Natural killer cell treated with Interleukin-12 subunit alpha and Interleukin-12 subunit beta and Interleukin-15 and Interleukin-18, amount 100 ng/mL, for 72 hours (primary cell): Measurements from ENCODE around the gene THPO. TPM values are rescaled to one million over a fixed set of nuclear protein-coding genes. Genes with fewer than 3 reads are reported as not detected.

ENCODE experiments used
- ATAC-seq, 2 donors: fragments of 150-1000 bp; cut with Tn5 transposase in 1 of 2; sonication (Bioruptor Pico), chemical (Tn5 transposase) in 1 of 2; 2 replicates each; pipeline ENCODE4 v1.10.0; 2021
- DNase-seq: peaks from one replicate; pipeline ENCODE4 v3.0.0; 2022; ENCODE audit warnings: low spot score
- H3K27ac Mint-ChIP-seq, 2 donors: 1 replicate in 1 of 2; 2 replicates in 1 of 2; pipeline ENCODE4 v1.8.0; 2022; ENCODE audit warnings: mixed read lengths in 2 of 2, mild to moderate bottlenecking in 1 of 2, moderate library complexity in 1 of 2
- H3K27me3 Mint-ChIP-seq, 2 donors: 1 replicate in 1 of 2; 2 replicates in 1 of 2; pipeline ENCODE4 v1.8.0; 2022; ENCODE audit warnings: mixed read lengths in 2 of 2
- H3K36me3 Mint-ChIP-seq: one replicate; pipeline ENCODE4 v1.8.0; 2022; ENCODE audit warnings: mixed read lengths
- H3K4me1 Mint-ChIP-seq, 2 donors: 1 replicate in 1 of 2; 2 replicates in 1 of 2; pipeline ENCODE4 v1.8.0; 2022; ENCODE audit warnings: low read depth in 2 of 2, mixed read lengths in 2 of 2, mild to moderate bottlenecking in 1 of 2
- H3K4me3 Mint-ChIP-seq: one replicate; pipeline ENCODE4 v1.8.0; 2022; ENCODE audit warnings: mixed read lengths
- H3K9me3 Mint-ChIP-seq: 2 replicates; pipeline ENCODE4 v1.8.0; 2022; ENCODE audit warnings: mixed read lengths
- total RNA-seq, 2 donors: library from RNA; stranded (reverse); gene quantifications; one replicate each; pipeline ENCODE4 v1.2.3, GENCODE V29; 2022

THPO gene
- total RNA-seq, 2 donors from 2014 or later, result not detected

DNA sequence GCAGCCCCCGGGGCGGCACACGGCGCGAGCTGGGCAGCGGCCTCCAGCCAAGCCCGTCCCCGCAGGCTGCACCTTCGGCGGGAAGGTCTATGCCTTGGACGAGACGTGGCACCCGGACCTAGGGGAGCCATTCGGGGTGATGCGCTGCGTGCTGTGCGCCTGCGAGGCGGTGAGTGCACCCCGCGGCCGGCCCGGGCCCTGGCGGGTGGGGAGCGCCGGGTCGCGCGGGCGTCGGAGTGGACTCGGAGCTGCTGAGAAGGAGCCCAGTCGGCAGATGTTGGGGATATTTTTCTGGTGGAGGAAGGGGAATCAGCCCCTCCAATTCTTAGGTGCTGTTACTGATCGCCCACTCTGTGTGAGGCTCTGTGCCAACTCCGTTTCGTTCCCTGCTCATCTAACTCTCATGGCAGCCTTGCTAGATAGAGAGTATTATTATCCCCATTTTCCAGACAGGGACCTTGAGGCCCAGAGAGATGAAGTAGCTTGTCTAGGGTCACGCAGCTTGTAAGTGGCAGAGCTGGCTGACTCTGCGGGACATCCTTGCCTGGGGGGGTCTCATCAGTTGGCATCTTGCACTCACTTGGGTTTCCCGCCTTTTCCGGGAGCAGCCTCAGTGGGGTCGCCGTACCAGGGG, 2.7 kb upstream of the THPO start:
- no peak for DNase-seq
- H3K4me3 Mint-ChIP-seq, result peak overlapping the region; percentile 50
- H3K27ac Mint-ChIP-seq, result no peak overlapping the region
- peak; percentile 2 to 44 for ATAC-seq
- peaks cover 38 to 47% of the 10 kb centered on the region in 2 donors for H3K27me3 Mint-ChIP-seq
- peaks cover 0 to 12% of the 10 kb centered on the region in 2 donors for H3K4me1 Mint-ChIP-seq
- H3K9me3 Mint-ChIP-seq, result no peaks in the 10 kb centered on the region
- H3K36me3 Mint-ChIP-seq, result no peaks in the 10 kb centered on the region

DNA sequence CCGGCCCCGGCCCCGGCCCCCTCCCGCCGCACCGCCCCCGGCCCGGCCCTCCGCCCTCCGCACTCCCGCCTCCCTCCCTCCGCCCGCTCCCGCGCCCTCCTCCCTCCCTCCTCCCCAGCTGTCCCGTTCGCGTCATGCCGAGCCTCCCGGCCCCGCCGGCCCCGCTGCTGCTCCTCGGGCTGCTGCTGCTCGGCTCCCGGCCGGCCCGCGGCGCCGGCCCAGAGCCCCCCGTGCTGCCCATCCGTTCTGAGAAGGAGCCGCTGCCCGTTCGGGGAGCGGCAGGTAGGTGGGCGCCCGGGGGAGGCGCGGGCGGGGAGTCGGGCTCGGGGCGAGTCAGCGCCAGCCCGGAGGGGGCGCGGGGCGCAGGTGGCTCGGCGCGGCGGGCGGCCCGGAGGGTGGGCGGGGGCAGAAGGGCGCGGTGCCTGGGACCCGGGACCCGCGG, 2.2 kb upstream of the THPO start:
- H3K4me1 Mint-ChIP-seq, result peaks cover 0 to 12% of the 10 kb centered on the region in 2 donors
- no peak overlapping the region for H3K4me3 Mint-ChIP-seq
- no peaks in the 10 kb centered on the region for H3K9me3 Mint-ChIP-seq
- H3K27me3 Mint-ChIP-seq, result peaks cover 44 to 52% of the 10 kb centered on the region in 2 donors
- H3K36me3 Mint-ChIP-seq, result no peaks in the 10 kb centered on the region
- peak; percentile 17 to 48 for ATAC-seq
- no peak for DNase-seq
- H3K27ac Mint-ChIP-seq, result no peak overlapping the region

DNA sequence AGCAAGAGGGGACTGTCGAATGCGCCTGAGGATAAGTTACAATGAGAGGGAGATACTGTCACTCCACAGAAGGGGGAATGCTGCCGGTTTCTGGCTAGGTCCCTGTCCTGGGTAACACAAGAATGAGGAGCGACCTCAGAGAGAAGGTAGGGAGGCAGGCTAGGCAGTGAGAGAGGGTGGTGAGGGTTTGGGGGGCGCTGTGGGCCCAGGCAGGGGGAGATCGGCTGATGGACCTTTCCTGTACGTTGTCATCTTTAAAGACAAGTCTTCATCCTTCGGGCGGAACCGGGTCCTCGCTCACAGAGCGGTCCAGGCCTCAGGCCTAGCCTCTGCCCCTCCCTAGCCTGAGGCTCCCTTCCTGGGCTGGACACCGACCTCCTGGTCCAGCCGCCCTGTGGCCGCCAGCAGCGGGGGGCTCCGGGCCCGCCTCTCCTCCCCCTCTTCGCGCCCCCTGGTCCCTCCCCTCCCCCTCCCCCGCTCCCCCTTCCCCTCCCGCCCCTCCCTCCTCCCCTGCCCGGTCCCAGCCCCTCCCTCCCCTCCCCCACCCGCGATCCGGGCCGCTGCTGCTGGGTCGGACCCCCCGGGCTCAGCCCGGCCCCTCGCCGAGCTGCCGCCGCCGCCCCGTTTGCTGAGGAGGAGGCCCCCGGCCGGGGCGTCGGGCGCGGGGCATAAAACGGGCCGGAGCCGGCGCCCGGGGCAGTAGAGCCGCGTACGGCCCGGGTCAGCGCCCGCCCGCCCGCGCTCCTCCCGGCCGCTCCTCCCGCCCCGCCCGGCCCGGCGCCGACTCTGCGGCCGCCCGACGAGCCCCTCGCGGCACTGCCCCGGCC, 1.6 kb upstream of the THPO start, which contains the start of gene CHRD:
Gene CHRD (plus strand): TSS at position 697 of the 827 bp plus-strand sequence. CDS start 265 bp downstream, outside the sequence.
- H3K27me3 Mint-ChIP-seq, result peaks cover 46 to 51% of the 10 kb centered on the region in 2 donors
- peaks cover 0 to 12% of the 10 kb centered on the region in 2 donors for H3K4me1 Mint-ChIP-seq
- H3K9me3 Mint-ChIP-seq, result no peaks in the 10 kb centered on the region
- H3K4me3 Mint-ChIP-seq, result peak within 1 kb of the TSS; percentile 66
- no peak for ATAC-seq
- DNase-seq, result no peak
- no peak within 1 kb of the TSS for H3K27ac Mint-ChIP-seq
- no peaks in the 10 kb centered on the region for H3K36me3 Mint-ChIP-seq

DNA sequence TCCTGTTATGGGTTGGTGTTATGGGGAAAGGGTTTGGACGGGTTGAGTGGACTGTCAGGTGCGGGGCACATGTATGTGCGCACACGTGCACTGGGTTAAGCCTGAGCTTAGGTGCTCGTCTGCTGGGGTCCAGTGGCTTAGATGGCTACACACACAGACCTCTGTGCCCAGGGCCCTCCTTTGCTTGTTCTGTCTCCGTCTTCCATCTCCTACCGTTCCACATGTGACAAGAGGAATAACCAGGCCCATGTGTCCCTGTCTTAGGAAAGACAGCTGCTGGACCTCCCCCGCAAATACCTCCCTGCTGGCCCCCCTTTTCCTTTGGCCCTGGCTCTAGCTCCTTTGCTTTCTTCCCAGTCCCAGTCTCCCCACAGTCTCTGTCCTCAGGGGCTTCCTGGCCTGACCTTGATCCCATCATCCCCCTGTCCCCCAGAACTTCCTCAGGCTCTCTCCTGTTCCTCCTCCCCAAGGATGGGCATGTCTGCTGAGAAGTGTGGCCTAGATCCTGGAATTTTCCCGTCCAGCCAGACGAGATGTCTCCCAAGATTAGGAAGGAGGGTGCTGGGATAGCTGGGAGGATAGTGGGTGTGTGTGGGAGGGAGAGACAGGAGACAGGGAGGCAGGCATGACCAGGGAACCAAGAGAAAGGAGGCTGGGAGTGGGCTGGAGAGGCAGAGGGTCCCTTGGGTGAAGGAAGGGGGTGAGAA, 797 bp upstream of the THPO start:
- peak overlapping the region; percentile 66 for H3K4me3 Mint-ChIP-seq
- peaks cover 46 to 51% of the 10 kb centered on the region in 2 donors for H3K27me3 Mint-ChIP-seq
- H3K9me3 Mint-ChIP-seq, result no peaks in the 10 kb centered on the region
- ATAC-seq (no peak), DNase-seq (no peak)
- H3K36me3 Mint-ChIP-seq, result no peaks in the 10 kb centered on the region
- peaks cover 0 to 12% of the 10 kb centered on the region in 2 donors for H3K4me1 Mint-ChIP-seq
- no peak overlapping the region for H3K27ac Mint-ChIP-seq

DNA sequence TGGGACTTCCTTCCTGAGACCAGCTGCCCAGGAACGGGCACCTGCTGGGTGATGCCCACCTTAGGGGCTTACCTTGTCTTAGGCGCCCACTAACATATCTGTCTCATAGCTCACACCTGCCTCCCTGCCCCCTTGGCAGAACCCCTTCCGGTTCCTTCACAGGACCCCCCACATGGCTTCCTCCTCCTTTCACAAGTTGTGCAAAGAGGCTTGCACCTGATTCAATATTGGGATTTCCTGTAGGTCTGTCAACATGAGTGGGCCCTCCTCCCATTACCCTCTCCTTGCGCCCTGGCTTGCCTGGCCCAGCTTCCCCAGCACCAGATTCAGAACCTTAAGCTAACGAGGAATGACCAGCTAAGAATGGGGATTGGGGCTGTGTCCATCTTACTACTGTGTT, 633 bp downstream of the THPO start:
- Mint-ChIP-seq H3K27me3 (peaks cover 46 to 48% of the 10 kb centered on the region in 2 donors), H3K4me1 (peaks cover 0 to 12% of the 10 kb centered on the region in 2 donors), H3K4me3 (no peak overlapping the region), H3K9me3 (no peaks in the 10 kb centered on the region), H3K27ac (no peak overlapping the region), H3K36me3 (no peaks in the 10 kb centered on the region)
- DNase-seq (no peak), ATAC-seq (no peak)

DNA sequence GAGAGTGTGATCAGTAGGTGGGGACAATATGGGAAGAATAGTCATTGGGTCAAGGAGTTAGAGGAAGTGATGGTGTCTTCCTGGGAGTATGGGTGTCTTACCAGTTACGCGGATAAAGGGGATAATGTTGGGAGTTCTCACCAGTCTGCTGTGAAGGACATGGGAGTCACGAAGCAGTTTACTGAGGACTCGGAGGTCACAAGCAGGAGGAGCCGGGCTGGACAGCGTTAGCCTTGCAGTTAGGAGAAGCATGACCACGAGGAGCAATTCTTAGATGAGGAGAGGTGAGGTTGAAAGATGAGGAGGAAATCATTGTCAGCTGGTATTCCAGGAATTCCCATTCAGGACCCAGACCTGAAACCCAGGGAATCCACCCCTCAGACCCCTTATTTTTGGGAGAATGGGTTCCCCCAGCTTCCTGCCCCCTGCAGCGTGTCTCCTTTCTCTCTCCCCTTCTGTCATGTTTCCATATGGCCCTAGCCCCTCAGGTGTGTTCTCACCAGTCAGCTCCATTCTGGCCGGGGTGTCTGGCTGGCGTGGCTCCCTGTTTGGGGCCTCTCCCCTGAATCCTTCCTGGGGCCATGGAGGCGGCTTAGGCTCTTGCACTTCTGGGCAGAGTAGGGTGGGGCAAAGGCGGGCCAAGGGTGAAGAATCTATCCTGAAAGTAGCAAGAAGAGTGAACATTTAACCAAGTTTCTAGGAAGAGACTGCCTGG, 2.1 kb downstream of the THPO start:
- no peak overlapping the region for H3K4me3 Mint-ChIP-seq
- H3K9me3 Mint-ChIP-seq, result no peaks in the 10 kb centered on the region
- DNase-seq (no peak), ATAC-seq (no peak)
- H3K36me3 Mint-ChIP-seq, result no peaks in the 10 kb centered on the region
- no peak overlapping the region for H3K27ac Mint-ChIP-seq
- H3K4me1 Mint-ChIP-seq, result peaks cover 0 to 13% of the 10 kb centered on the region in 2 donors
- peaks cover 40 to 46% of the 10 kb centered on the region in 2 donors for H3K27me3 Mint-ChIP-seq

DNA sequence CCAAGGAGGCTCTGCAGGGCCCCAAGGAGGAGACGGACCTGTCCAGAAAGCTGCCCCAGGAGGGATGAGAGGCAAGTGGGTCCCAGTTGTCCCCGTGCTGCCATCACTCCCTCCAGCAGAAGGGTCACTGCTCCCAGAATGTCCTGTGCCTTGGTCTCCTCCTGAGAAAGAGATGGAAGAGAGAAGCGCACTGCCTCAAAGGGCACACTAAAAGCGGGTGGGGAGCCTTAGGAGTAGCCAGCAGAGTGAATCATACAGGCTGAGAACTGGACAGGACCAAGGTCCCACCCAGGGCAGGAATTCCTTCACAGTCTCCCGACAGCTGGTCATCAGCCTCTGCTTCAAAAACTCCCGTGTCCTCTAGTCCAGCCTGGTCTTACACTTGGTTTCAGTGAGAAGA, 4.6 kb downstream of the THPO start:
- peaks cover 29 to 34% of the 10 kb centered on the region in 2 donors for H3K27me3 Mint-ChIP-seq
- H3K9me3 Mint-ChIP-seq, result no peaks in the 10 kb centered on the region
- peaks cover 13% of the 10 kb centered on the region for H3K36me3 Mint-ChIP-seq
- ATAC-seq (no peak), DNase-seq (no peak)
- peaks cover 0 to 6% of the 10 kb centered on the region in 2 donors for H3K4me1 Mint-ChIP-seq
- H3K27ac Mint-ChIP-seq, result no peak overlapping the region
- H3K4me3 Mint-ChIP-seq, result no peak overlapping the region

DNA sequence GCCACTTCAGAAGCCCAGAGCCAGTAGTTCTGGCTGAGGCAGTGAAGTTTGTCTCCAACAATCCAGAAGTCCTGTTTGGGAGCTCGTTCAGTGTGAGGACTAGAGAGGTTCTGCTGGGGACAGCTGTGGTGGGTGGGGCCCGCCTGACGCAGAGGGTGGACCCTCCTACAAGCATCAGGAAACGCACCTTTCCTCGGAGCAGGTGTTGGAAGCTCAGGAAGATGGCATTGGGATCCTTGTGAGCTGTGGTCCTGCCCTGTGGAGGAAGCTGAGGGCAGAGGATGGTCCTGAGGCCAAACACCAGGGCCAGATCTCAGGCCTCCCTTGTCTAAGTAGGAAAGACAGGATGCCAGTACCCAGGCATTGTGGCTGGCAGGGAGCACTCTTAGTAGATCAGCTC, 5.1 kb downstream of the THPO start:
- peaks cover 0 to 8% of the 10 kb centered on the region in 2 donors for H3K4me1 Mint-ChIP-seq
- ATAC-seq (no peak), DNase-seq (no peak)
- H3K9me3 Mint-ChIP-seq, result no peaks in the 10 kb centered on the region
- no peak overlapping the region for H3K27ac Mint-ChIP-seq
- peaks cover 16% of the 10 kb centered on the region for H3K36me3 Mint-ChIP-seq
- H3K4me3 Mint-ChIP-seq, result no peak overlapping the region
- H3K27me3 Mint-ChIP-seq, result peaks cover 25 to 29% of the 10 kb centered on the region in 2 donors

DNA sequence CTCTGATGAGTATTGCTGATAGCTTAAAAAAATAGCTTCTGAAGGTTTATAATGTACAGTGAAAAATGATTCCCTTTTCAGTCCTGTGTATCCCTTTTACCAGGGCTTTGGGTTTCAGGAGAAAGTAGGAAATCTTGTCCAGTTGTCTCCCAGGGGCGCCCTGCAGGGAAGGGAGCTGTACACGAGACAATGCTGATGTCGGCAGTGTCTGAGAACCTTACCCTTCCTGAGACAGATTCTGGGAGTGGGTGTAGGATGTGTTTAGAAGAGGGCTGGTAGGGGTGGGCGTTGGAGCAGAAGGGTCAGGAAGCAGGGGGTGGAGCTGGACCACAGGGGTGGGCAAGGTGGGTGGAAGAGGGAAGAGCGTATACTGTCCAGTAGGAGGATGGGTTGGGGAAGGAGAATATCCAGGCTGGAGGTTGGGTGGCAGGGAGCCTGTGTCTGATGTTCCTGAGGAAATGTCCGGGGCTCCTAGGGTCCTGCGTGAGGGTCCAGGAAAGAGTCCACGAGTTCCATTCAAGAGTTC, 5.6 kb downstream of the THPO start:
- no peak for ATAC-seq
- Mint-ChIP-seq H3K27ac (no peak overlapping the region), H3K27me3 (peaks cover 20 to 24% of the 10 kb centered on the region in 2 donors), H3K4me1 (peaks cover 0 to 7% of the 10 kb centered on the region in 2 donors), H3K4me3 (no peak overlapping the region), H3K9me3 (no peaks in the 10 kb centered on the region), H3K36me3 (peaks cover 22% of the 10 kb centered on the region)
- DNase-seq, result no peak

DNA sequence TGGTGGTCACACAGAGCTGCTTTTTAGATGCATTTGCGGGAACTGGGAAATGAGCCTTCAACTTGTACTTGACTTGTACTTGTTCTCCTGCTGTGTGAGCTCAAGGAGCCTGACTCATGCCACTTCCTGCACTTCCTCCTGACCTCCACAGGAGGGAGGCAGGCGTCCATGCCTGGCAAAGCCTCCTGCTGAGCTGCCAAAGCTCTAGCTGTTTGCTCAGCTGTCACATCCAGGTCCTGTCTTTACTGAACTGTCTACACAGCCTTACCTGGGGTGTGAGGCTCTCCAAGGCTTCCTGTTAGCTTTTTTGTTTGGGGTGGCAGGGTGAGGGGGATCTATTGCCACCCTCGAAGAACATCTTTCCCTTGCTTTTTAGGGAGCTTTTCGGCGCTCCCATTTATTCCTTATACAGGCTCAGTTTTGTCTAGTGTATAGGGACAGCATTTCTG, 6.4 kb downstream of the THPO start:
- Mint-ChIP-seq H3K27me3 (peaks cover 14 to 16% of the 10 kb centered on the region in 2 donors), H3K9me3 (no peaks in the 10 kb centered on the region), H3K4me3 (no peak overlapping the region), H3K36me3 (peaks cover 29% of the 10 kb centered on the region), H3K4me1 (peaks cover 6 to 12% of the 10 kb centered on the region in 2 donors), H3K27ac (peak overlapping the region in 1 of 2 donors; percentile 34)
- DNase-seq (no peak), ATAC-seq (peak; percentile 70 to 82)

DNA sequence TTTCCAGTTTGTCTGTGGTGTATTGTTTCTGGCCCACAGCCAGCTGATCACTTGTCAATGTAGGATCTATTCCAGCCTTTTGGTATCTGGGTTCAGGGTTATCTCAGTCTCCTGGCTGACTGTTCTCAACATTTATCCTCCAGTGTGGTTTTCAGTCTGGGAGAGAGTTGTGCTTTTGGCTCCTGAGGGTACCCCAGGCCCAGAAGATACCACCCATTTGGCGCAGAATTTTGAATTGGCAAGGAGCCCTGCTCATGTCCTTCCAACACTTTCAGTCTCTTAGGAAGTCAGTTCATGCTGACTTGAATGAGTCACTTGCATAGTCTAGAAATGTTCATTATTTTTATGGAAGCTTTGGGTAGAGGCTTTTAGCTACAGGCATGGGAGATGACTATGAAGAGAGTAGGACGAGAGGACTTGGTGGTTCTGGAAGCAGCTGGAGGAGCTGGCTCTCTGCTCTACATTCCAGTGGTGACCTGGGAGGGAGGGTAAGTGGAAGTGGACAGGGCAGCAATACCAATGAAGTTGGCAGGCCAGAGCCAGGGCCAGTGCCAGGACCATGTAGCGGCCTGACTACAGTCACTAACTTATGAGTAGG, 9.3 kb downstream of the THPO start:
- DNase-seq (no peak), ATAC-seq (no peak)
- Mint-ChIP-seq H3K4me3 (no peak overlapping the region), H3K9me3 (no peaks in the 10 kb centered on the region), H3K27me3 (no peaks in the 10 kb centered on the region), H3K4me1 (peaks cover 21 to 25% of the 10 kb centered on the region in 2 donors), H3K36me3 (peaks cover 41% of the 10 kb centered on the region), H3K27ac (peak overlapping the region in 1 of 2 donors; percentile 45)

DNA sequence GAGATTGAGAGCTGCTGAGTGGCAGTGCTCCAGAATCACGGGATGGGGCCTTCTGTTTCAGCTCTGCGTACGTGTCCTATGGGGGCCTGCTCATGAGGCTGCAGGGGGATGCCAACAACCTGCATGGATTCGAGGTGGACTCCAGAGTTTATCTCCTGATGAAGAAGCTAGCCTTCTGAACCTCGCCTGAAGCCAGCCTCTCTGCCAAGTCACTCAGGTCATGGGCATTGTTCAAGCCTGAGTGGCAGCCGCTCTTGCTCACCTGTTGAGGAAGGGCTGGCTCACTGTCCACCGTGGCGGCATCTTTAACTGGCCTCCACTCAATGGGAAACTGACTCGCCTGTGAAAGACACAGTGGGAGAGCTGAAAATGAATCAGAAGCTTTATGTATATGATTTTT, 9.9 kb downstream of the THPO start:
- ATAC-seq, result no peak
- no peak overlapping the region for H3K27ac Mint-ChIP-seq
- no peaks in the 10 kb centered on the region for H3K27me3 Mint-ChIP-seq
- no peak for DNase-seq
- H3K4me1 Mint-ChIP-seq, result peaks cover 27 to 28% of the 10 kb centered on the region in 2 donors
- peaks cover 41% of the 10 kb centered on the region for H3K36me3 Mint-ChIP-seq
- H3K9me3 Mint-ChIP-seq, result no peaks in the 10 kb centered on the region
- H3K4me3 Mint-ChIP-seq, result no peak overlapping the region
